HEK293T (cell line): Measurements from ENCODE around the gene VPS37C.

Experiments used
- FOXA1 ChIP-seq: fragments of 450-650 bp; IDR thresholded peaks from 2 replicates; pipeline ENCODE4 v1.6.1; 2016; ENCODE audit warnings: mild to moderate bottlenecking
- FOXK2 ChIP-seq: fragments of 450-650 bp; IDR thresholded peaks from 2 replicates; pipeline ENCODE4 v1.6.1; 2016; ENCODE audit warnings: mild to moderate bottlenecking
- SUZ12 ChIP-seq: fragments of 450-650 bp; IDR thresholded peaks from 2 replicates; pipeline ENCODE4 v1.6.1; 2016; ENCODE audit warnings: mild to moderate bottlenecking
- TARDBP ChIP-seq: fragments of 450-650 bp; IDR thresholded peaks from 2 replicates; pipeline ENCODE4 v1.6.1; 2016

DNA sequence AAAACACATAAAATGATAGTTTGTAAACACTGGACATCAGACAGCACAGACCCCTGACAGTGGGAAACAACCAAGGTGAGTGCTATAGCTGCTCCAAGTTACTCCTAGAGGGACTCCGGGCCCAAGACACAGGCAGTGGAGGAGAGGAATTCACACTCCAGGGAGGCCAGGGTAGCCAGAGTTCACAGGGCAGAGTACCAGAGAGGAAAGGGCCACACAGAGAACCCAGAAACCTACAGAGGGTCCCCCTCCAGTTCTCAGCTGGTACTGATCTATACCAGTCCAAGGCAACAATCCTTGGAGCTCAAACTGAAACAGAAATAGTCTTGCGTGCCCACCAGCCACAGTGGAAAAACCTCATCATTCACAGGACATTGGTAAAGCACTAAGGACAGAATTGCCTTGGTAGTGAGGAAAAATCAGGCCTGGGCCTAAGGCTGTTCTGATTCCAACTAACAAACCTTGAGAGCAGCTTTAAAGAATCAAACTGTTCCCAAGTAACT is 7.6 kb downstream of the VPS37C start:
- TF ChIP-seq SUZ12 (no peak), TARDBP (no peak), FOXK2 (no peak), FOXA1 (no peak)
